C4-2B (cell line): Measurements from ENCODE around the gene MOV10L1.

ENCODE experiments used
- H3K27ac ChIP-seq: fragments of 450-650 bp; 2 replicates; pipeline ENCODE4 v1.5.1; 2017
- ZFX ChIP-seq: fragments of 450-650 bp; IDR thresholded peaks from 2 replicates; pipeline ENCODE4 v1.6.1; 2017
- TF ChIP-seq, protein P1 (sequence below): fragments of 450-650 bp; conservative IDR thresholded peaks from 2 replicates; pipeline ENCODE4 v1.5.1; 2017; ENCODE audit warnings: mild to moderate bottlenecking

Gene MOV10L1

DNA sequence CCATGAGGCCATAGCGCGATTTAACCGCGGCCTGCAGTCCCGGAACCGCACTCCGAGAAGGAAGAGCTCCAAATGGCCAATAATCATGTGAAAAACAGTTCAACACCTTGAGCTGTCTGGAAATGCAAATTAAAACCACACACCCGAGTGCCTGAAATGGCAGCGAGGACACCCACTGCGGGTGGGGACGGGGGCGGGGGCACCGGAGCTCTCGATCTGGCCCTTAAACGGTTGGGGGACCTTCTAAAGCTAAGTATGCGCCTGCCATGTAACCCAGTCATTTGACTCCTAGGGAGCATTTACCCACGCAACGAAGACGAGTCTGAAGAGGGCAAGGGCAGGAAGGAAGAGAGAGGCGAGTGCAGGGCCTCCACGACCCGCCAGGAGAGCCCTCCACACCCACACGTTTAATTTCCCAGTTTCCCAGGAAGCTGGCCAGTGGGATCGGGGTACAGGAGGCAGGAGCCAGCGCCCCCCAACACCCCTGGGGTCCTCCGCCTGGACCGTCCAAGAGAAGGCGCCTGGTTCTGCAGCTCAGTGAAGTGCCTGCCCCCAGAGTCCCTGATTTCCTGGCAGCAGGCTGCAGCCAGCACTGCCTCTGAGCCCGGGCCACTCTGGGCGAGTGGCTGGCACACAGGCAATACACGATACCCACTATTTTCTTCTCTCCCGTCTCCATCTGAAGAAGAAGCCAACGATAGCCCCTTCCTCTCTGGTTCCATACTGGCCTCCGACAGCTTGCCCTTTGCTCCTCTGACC lies 33.4 kb upstream of the MOV10L1 start:
- H3K27ac ChIP-seq: no peak overlapping the region
- no peak for TF ChIP-seq ZFX
- TF ChIP-seq, protein P1, sequence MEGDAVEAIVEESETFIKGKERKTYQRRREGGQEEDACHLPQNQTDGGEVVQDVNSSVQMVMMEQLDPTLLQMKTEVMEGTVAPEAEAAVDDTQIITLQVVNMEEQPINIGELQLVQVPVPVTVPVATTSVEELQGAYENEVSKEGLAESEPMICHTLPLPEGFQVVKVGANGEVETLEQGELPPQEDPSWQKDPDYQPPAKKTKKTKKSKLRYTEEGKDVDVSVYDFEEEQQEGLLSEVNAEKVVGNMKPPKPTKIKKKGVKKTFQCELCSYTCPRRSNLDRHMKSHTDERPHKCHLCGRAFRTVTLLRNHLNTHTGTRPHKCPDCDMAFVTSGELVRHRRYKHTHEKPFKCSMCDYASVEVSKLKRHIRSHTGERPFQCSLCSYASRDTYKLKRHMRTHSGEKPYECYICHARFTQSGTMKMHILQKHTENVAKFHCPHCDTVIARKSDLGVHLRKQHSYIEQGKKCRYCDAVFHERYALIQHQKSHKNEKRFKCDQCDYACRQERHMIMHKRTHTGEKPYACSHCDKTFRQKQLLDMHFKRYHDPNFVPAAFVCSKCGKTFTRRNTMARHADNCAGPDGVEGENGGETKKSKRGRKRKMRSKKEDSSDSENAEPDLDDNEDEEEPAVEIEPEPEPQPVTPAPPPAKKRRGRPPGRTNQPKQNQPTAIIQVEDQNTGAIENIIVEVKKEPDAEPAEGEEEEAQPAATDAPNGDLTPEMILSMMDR: no peak

DNA sequence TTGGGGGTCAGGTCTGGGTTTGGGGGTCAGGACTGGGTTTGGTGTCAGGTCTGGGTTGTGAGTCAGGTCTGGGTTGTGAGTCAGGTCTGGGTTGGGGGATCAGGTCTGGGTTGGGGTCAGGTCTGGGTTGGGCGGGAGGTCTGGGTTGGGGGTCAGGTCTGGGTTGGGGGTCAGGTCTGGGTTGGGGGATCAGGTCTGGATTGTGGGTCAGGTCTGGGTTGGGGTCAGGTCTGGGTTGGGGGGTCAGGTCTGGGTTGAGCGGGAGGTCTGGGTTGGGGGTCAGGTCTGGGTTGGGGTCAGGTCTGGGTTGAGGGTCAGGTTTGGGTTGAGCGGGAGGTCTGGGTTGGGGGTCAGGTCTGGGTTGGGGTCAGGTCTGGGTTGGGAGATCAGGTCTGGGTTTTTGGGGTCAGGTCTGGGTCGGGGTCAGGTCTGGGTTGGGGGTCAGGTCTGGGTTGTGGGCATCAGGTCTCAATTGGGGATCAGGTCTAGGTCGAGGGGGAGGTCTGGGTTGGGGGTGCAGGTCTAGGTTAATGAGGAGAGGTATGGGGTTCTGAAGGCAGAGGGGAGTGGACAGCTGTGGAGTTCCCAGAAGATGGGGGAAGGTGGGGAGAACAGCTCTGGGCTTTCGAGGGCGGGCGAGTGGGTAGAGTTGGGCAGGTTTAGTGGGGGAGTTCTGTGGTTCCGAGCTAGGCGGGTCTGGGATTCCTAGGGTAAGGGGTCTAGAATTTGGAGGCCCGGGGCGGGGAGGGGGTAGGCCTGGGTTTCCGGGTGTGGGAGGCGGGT lies 32.3 kb upstream of the MOV10L1 start:
- H3K27ac ChIP-seq: no peak overlapping the region
- TF ChIP-seq, protein P1: no peak
- TF ChIP-seq ZFX: no peak

DNA sequence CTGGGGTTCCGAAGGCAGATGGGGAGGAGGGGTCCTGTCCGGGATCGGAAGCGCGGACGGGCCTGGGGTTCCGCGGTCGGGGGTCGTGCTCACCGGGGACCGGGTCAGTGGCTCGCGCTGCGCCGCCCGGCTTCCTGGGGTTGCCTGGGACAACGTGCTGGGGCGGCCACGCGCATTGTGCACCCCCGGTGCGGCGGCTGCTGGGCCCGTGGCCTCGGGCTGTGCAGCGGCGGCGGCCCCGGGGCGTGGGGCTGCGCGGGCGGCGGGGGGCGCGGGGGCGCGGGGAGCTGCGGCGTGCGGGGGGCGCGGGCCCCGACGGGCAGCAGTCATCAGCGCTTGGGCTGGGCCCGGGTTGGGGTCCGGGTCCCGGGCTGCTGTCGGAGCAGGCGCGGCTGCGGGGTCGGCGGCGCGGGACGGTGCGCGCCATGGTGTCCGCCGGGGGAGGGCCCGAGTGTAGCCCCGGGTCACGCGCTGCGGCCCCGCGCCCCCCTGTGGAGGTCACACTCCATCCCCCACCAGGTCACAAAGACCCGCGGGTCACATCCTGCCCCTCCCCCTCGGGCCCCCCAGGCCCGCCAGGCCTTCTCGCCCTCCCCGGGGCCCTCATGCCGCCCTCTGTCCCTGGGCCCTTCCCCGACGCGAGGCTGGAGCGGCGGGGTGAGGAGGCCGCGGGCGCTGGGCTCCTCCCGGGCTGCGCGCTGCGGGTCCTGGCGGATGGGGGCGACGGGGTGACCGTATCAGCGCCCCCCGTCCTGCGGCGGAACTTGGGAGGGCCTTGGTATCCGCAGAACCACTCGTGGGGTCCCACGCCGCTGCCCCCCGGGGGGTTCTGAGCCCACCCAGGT lies 31.5 kb upstream of the MOV10L1 start, which contains the start of gene TTLL8:
TSS of gene TTLL8 (minus strand) at position 238 of the 845 bp plus-strand sequence.
- H3K27ac ChIP-seq: no peak within 1 kb of the TSS
- TF ChIP-seq ZFX: no peak
- TF ChIP-seq, protein P1: no peak

DNA sequence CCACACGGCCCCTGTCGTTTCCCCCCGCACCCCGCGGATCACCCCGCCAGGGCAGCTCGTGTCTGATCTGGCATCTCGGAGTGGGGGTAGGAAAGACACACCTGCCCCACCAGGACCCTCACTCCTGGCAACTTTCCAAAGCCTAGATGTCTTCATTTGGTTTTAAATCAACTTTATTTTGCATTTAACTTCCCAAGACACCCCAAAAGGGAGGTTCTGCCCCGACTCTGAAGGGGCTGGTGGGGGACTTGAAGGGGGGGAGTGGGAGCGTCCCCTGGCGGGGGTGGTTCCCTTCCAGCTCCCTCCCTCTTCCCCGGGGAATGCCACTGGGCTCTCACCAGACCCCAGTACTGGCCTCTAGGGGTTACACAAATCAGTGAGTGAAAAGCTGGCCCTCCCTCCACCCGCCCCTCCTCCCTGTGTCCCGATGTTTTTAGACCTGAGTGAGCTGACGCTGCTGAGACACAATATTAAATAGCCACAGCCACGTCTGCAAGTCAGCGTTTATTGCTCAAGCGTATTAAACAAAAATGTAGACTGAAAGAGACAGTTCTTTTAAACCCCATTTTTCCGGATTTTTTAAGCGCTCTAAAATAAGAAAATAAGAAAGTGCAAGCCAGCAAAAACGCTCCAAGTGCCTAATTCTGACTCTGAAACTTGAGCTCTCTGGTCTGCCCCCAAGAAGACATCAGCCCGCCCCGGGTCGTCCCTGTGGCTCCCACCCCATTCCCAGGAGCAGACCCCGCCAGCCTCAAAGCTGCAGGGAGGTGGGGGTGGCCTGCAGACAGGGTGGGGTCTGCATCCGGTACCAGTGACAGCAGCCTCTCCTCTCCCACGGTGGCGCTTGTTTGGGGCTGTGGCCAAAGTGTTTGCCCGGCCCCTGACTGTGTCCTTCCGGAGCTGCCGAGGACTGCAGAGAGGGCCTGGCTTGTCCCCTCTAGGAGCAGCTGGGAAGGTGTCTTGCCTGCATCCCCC lies 30.6 kb upstream of the MOV10L1 start:
- no peak for TF ChIP-seq ZFX
- TF ChIP-seq, protein P1: no peak

DNA sequence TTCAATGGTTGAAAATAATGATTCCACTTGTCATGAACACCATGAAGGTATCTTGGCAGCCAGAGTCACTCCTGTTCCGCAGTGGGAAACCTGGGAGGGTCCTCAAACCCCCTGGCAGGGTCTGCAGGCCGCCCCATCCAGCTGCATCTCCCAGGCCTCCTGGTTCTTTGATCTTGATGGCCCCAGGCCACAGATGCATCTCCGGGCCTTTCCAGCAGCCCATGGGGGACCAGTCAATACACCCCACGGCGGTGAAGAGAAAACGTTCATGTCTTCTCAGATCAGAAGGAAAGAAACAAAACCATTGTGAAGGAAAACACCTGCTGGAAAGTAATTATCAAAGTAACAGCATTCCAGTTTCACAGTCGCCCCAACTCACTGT lies 29.9 kb upstream of the MOV10L1 start:
- no peak overlapping the region for H3K27ac ChIP-seq
- TF ChIP-seq ZFX: no peak
- TF ChIP-seq, protein P1: no peak

More for the DNA sequence above, 30.6 kb upstream of the MOV10L1 start:
- H3K27ac ChIP-seq: no peak overlapping the region

DNA sequence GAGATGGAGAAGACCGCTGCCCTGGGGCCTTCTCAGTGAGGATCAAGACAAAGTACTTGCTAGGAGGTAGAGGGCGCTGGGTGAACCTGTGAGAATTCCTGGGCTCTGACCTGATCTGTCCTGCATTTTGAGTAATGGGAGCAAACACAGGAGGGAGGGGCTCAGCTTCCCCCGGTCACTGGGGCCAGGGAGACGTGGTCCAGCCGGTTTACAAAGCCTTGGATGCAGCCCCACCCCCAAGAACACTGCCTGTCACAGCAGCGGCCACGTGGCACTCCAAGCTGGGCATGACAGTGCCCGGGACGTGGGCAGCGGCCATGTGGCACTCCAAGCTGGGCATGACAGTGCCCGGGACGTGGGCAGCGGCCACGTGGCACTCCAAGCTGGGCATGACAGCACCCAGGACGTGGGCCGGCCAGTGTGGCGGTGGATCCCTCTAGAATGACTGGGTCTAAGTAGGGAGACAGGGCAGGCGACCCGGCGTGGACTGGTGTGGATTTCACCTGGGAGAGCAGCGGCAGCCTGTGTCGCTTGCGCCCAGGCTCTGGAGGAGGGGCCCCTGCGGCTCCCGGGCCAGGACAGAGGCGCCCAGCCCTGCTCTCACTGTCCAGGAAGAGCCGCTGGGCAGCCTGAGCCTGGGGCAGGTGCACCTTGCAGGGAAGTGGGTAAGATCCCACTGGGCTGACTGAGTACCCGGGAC lies 29.2 kb upstream of the MOV10L1 start:
- H3K27ac ChIP-seq: no peak overlapping the region
- TF ChIP-seq, protein P1: no peak
- TF ChIP-seq ZFX: no peak
